GM12878 (cell line): Measurements from ENCODE around the gene PCSK2. TPM values are rescaled to one million over a fixed set of nuclear protein-coding genes. Genes with fewer than 3 reads are reported as not detected.

Experiments
- CHD1 ChIP-seq: IDR thresholded peaks from 2 replicates; pipeline ENCODE4 v1.6.1; 2012; ENCODE audit warnings: low read depth, low read length, improper control_type of control experiment
- SREBF1 ChIP-seq: IDR thresholded peaks from 2 replicates; pipeline ENCODE4 v1.6.1; 2012; ENCODE audit warnings: mild to moderate bottlenecking, low read length
- STAT1 ChIP-seq: fragments of 450-650 bp; conservative IDR thresholded peaks from 2 replicates; pipeline ENCODE4 v1.6.1; 2014; ENCODE audit warnings: antibody characterized with exemption, mild to moderate bottlenecking
- polyA plus RNA-seq, 11 experiments: library from polyadenylated mRNA; depleted of rRNA in 4 of 11; unstranded in 6 of 11; stranded (reverse) in 5 of 11; fragments of >200 nt; fragmentation: Nextera tagmentation in 4 of 11; fragmentation: Illumina TruSeq in 1 of 11; extraction: Ambion mirVana in 4 of 11; extraction: Trizol in 1 of 11; gene quantifications; 1 replicate in 1 of 11; 2 replicates in 10 of 11; pipeline versions ENCODE4 v1.2.1 to v1.2.3, GENCODE V29; 2011 to 2016; ENCODE audit warnings: inconsistent platforms in 2 of 11, missing spikeins in 2 of 11, low read depth in 1 of 11
- total RNA-seq, 4 experiments: library from RNA; depleted of rRNA in 3 of 4; stranded (reverse); fragments of >200 nt in 3 of 4; fragmentation: Illumina TruSeq in 1 of 4; extraction: Trizol in 1 of 4; gene quantifications; 2 replicates each; pipeline versions ENCODE4 v1.2.1 to v1.2.3, GENCODE V29; 2013 to 2021
- TF ChIP-seq, protein P1 (sequence below): IDR thresholded peaks from 2 replicates; pipeline ENCODE4 v1.6.1; 2012; ENCODE audit warnings: mild to moderate bottlenecking, low read depth, low read length
- TF ChIP-seq, protein P2 (sequence below): fragments of 450-650 bp; IDR thresholded peaks from 2 replicates; pipeline ENCODE4 v1.6.1; 2017; ENCODE audit warnings: borderline replicate concordance
- TF ChIP-seq, protein P3 (sequence below): fragments of 450-650 bp; IDR thresholded peaks from 2 replicates; pipeline ENCODE4 v1.6.1; 2018; ENCODE audit warnings: mild to moderate bottlenecking, low read depth, moderate library complexity; ENCODE audit not compliant: partially characterized antibody
- TF ChIP-seq, protein P4 (sequence below): fragments of 450-650 bp; IDR thresholded peaks from 2 replicates; pipeline ENCODE4 v1.6.1; 2017; ENCODE audit warnings: low read depth, mild to moderate bottlenecking, moderate library complexity

The PCSK2 gene
- total and polyA plus RNA-seq, 10 of the 15 experiments (the other 5 are each of a cell fraction or from before 2014, with no cell fraction given): not detected

DNA sequence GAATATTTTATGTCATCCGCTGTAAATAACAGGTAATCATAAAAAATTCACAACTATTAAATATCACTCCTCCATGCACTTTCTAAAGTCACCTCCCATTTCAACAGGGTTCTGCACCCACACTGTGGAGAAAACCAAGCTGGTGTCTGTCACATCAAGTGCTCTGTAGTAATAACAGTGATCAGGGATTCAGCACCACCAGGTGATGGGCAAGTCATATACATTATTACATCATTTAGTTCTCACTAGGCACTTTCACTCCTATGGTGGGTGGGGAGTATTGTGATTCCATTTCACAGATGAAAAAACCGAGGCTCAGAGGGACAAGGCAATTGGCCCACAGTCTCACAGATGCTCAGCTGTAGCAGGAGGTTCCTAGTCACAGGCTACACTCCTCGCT is 295.7 kb downstream of the PCSK2 start (continued):
- TF ChIP-seq, protein P1, sequence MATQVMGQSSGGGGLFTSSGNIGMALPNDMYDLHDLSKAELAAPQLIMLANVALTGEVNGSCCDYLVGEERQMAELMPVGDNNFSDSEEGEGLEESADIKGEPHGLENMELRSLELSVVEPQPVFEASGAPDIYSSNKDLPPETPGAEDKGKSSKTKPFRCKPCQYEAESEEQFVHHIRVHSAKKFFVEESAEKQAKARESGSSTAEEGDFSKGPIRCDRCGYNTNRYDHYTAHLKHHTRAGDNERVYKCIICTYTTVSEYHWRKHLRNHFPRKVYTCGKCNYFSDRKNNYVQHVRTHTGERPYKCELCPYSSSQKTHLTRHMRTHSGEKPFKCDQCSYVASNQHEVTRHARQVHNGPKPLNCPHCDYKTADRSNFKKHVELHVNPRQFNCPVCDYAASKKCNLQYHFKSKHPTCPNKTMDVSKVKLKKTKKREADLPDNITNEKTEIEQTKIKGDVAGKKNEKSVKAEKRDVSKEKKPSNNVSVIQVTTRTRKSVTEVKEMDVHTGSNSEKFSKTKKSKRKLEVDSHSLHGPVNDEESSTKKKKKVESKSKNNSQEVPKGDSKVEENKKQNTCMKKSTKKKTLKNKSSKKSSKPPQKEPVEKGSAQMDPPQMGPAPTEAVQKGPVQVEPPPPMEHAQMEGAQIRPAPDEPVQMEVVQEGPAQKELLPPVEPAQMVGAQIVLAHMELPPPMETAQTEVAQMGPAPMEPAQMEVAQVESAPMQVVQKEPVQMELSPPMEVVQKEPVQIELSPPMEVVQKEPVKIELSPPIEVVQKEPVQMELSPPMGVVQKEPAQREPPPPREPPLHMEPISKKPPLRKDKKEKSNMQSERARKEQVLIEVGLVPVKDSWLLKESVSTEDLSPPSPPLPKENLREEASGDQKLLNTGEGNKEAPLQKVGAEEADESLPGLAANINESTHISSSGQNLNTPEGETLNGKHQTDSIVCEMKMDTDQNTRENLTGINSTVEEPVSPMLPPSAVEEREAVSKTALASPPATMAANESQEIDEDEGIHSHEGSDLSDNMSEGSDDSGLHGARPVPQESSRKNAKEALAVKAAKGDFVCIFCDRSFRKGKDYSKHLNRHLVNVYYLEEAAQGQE: no peak
- TF ChIP-seq CHD1 (no peak), SREBF1 (no peak), STAT1 (no peak)
- TF ChIP-seq, protein P2, sequence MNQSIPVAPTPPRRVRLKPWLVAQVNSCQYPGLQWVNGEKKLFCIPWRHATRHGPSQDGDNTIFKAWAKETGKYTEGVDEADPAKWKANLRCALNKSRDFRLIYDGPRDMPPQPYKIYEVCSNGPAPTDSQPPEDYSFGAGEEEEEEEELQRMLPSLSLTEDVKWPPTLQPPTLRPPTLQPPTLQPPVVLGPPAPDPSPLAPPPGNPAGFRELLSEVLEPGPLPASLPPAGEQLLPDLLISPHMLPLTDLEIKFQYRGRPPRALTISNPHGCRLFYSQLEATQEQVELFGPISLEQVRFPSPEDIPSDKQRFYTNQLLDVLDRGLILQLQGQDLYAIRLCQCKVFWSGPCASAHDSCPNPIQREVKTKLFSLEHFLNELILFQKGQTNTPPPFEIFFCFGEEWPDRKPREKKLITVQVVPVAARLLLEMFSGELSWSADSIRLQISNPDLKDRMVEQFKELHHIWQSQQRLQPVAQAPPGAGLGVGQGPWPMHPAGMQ: no peak
- TF ChIP-seq, protein P3, sequence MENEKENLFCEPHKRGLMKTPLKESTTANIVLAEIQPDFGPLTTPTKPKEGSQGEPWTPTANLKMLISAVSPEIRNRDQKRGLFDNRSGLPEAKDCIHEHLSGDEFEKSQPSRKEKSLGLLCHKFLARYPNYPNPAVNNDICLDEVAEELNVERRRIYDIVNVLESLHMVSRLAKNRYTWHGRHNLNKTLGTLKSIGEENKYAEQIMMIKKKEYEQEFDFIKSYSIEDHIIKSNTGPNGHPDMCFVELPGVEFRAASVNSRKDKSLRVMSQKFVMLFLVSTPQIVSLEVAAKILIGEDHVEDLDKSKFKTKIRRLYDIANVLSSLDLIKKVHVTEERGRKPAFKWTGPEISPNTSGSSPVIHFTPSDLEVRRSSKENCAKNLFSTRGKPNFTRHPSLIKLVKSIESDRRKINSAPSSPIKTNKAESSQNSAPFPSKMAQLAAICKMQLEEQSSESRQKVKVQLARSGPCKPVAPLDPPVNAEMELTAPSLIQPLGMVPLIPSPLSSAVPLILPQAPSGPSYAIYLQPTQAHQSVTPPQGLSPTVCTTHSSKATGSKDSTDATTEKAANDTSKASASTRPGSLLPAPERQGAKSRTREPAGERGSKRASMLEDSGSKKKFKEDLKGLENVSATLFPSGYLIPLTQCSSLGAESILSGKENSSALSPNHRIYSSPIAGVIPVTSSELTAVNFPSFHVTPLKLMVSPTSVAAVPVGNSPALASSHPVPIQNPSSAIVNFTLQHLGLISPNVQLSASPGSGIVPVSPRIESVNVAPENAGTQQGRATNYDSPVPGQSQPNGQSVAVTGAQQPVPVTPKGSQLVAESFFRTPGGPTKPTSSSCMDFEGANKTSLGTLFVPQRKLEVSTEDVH: no peak
- TF ChIP-seq, protein P4, sequence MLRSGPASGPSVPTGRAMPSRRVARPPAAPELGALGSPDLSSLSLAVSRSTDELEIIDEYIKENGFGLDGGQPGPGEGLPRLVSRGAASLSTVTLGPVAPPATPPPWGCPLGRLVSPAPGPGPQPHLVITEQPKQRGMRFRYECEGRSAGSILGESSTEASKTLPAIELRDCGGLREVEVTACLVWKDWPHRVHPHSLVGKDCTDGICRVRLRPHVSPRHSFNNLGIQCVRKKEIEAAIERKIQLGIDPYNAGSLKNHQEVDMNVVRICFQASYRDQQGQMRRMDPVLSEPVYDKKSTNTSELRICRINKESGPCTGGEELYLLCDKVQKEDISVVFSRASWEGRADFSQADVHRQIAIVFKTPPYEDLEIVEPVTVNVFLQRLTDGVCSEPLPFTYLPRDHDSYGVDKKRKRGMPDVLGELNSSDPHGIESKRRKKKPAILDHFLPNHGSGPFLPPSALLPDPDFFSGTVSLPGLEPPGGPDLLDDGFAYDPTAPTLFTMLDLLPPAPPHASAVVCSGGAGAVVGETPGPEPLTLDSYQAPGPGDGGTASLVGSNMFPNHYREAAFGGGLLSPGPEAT: no peak
